ENCODE measurements around the gene GPR39.

GRCh38 chr2:132677661-132678060, 261.1 kb downstream of the GPR39 start:
- TF ChIP-seq, protein P1, sequence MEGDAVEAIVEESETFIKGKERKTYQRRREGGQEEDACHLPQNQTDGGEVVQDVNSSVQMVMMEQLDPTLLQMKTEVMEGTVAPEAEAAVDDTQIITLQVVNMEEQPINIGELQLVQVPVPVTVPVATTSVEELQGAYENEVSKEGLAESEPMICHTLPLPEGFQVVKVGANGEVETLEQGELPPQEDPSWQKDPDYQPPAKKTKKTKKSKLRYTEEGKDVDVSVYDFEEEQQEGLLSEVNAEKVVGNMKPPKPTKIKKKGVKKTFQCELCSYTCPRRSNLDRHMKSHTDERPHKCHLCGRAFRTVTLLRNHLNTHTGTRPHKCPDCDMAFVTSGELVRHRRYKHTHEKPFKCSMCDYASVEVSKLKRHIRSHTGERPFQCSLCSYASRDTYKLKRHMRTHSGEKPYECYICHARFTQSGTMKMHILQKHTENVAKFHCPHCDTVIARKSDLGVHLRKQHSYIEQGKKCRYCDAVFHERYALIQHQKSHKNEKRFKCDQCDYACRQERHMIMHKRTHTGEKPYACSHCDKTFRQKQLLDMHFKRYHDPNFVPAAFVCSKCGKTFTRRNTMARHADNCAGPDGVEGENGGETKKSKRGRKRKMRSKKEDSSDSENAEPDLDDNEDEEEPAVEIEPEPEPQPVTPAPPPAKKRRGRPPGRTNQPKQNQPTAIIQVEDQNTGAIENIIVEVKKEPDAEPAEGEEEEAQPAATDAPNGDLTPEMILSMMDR (IDR thresholded peaks at IDR 0.05): no peak
- no peak for TF ChIP-seq POLR2A (IDR thresholded peaks at IDR 0.05)
